Stimulated activated CD4-positive, alpha-beta T cell treated with anti-CD3 and anti-CD28 coated beads, Interleukin-15, amount 100 ng/mL, for 24 hours (primary cell): ENCODE results near the gene HES2.
"Not testable (repeated sequence)": the region's sequence is repeated elsewhere in the genome, so short reads cannot be mapped to it uniquely, and the experiment has no call there.

Experiments used
- DNase-seq: peaks from one replicate; pipeline ENCODE4 v3.0.0-alpha.2; 2020

HES2 gene

DNA sequence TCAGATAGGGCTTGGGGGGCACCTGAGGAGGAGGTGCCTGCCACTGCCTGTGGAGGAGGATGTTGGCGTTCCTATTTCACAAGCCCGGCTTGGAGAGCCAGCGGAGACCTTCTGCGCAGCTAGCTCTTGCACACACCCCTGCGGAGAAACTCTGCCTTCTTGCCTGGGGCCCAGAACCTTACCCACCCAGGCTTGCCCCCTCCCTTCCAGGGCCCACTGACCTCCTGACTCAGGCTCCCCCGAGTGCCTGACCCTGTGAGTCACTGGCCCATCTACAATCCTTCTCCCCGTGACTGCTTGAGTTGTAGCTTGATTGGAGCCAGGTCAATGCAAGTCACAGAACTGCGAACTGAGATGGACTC is 3.4 kb downstream of the HES2 start:
- DNase-seq: no peak

DNA sequence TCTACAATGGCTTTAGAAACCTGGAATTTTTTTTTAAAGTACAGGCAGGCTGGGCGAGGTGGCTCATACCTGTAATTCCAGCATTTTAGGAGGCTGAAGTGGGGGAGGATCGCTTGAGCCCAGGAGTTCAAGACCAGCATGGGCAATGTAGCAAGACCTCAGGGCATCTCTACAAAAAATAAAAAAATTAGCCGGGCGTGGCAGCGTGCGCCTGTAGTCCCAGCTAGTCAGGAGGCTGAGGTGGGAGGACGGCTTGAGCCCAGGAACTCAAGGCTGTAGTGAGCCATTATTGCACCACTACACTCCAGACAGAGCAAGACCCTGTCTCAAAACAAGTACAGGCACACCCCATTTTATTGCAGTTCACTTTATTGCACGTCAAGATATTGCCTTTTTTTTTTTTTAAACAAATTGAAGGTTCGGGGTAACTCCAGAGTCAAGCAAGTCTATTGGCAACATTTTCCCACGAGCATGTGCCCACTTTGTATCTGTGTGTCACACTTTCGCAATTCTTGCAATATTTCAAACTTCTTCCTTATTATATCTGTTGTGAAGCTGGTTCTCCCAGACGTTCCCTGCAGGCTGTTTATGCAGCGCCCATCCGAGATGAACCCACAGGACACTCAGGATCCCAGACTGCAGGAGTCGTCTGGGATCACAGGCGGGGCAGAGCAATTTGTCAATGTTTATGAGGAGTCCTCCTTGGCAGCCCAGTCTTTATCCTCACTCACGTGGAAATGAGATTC is 4.7 kb downstream of the HES2 start:
- DNase-seq: no peak

- DNase-seq: peak; percentile 70
Measured at GRCh38 chr1:6414443-6414844, 5.3 kb downstream of the HES2 start.

DNA sequence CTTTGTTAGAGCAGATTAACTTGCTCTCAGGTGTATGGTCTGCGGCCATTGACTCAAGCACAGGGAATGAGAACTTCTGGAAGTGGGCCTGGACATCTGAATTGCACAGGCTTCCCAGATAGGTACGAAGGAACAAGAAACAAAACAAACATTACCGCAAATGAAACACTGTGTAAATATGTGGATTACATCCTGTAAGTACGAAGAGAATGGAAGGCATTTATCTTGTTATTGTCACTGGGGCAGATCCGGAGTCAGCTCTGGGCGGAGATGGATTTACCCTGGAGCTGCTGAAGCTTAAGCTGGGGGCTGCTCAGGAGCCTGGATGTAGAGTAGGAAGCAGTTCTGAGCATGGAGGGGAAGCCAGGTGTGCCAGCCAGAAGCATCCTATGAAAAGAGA is 6.8 kb downstream of the HES2 start:
- no peak for DNase-seq

DNA sequence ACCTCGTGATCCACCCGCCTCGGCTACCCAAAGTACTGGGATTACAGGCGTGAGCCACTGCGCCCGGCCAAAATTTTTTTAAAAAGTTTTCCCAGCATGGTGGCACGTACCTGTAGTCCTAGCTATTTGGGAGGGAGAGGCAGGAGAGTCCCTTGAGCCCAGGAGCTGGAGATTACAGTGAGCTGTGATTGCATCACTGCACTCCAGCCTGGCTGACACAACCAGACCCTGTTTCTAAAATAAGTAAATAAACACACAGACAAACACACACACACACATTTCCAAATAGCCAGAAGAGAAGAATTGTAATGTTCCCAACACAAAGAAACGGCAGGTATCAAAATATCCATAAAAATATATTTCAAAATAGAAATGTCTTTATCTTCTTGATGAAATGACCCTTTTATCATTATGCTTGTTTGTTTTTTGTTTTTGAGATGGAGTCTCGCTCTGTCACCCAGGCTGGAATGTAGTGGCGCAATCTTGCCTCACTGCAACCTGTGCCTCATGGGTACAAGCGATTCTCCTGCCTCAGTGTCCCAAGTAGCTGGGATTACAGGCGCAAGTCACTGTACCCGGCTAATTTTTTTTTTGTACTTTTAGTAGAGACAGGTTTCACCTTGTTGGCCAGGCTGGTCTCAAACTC is 9.3 kb downstream of the HES2 start:
- no peak for DNase-seq

- no peak for DNase-seq
Measured at GRCh38 chr1:6409733-6410132, 10.0 kb downstream of the HES2 start.

DNA sequence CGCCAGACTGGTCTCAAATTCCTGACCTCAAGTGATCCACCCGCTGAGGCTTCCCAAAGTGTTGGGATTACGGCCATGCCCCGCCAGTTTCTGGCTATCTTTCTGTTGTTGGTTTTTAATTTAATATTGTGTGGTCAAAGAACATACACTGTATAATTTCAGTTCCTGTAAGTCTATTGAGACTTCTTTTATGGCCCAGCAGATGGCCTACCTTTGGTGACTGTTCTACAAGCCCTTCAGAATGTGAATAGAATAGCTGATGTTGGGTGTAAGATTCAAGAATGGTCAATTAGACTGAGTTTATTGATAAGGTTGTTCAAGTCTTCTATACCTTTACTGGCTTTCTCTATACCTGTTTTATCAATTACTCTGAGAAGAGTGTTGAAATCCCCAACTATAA is 10.7 kb downstream of the HES2 start:
- no peak for DNase-seq

DNA sequence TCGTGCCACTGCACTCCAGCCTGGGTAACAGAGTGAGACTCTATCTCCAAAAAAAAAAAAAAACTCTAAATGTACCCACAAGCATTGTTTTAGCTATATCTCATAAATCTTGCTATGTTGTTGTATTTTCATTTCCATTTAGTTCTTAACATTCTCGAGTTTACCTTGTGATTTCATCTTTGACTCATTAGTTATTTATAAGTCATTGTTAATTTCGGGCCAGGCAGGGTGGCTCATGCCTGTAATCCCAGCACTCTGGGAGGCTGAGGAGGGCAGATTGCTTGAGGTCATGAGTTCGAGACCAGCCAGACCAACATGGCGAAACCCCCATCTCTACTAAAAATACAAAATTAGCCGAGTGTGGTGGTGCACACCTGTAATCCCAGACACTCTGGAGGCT is 11.7 kb downstream of the HES2 start:
- DNase-seq: no peak

DNA sequence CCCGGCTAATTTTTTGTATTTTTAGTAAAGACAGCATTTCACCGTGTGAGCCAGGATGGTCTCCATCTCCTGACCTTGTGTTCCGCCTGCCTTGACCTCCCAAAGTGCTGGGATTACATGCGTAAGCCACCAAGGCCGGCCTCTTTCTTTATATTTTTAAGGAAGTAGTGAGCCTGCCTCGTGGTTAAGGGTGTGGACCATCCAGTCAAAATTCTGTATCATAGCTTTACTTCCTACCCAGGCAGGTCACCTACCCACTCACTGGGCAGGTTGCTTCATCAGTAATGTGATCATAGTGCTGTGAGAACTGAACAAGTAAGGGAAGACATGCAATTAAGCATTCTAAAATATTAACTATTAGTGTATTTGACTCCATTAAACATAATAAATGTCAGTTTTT is 18.0 kb downstream of the HES2 start:
- DNase-seq: no peak

- no peak for DNase-seq
Measured at GRCh38 chr1:6399294-6399693, 20.4 kb downstream of the HES2 start.

DNA sequence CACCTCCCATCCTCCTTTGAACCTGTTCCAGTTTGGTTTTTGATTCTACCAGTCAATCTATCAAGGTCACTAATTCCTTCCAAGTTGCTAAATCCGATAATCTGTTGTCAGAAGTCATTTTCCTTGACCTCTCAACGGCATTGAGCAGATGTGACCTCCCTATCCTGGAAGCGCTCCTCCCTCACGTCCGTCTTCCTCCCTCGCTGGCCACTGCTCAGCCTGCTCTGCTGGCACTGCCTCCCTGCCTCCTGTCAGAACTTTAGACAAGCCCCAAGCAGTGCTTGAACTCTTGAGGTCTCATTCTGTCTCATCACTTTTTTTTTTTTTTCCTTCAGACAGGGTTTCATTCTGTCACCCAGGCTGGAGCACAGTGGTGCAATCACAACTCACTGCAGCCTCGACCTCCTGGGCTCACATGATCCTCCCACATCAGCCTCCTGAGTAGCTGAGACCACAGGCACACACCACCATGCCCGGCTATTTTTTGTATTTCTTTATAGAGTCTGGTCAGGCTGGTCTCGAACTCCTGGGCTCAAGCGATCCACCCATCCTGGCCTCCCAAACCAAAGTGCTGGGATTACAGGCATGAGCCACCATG is 21.8 kb downstream of the HES2 start:
- no peak for DNase-seq

GRCh38 chr1:6396998-6397397 is 22.7 kb downstream of the HES2 start:
- no peak for DNase-seq

- not testable (repeated sequence) for DNase-seq
Measured at GRCh38 chr1:6395781-6396244, 23.9 kb downstream of the HES2 start.

DNA sequence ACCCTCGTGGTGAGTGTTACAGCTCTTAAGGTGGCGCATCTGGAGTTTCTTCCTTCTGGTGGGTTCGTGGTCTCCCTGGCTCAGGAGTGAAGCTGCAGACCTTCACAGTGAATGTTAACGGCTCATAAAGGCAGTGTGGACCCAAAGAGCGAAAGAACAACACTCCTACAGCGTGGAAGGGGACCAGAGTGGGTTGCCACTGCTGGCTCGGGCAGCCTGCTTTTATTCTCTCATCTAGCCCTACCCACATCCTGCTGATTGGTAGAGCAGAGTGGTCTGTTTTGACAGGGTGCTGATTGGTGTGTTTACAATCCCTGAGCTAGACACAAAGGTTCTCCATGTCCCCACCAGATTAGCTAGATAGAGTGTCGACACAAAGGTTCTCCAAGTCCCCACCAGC is 24.6 kb downstream of the HES2 start:
- DNase-seq: not testable (repeated sequence)

DNA sequence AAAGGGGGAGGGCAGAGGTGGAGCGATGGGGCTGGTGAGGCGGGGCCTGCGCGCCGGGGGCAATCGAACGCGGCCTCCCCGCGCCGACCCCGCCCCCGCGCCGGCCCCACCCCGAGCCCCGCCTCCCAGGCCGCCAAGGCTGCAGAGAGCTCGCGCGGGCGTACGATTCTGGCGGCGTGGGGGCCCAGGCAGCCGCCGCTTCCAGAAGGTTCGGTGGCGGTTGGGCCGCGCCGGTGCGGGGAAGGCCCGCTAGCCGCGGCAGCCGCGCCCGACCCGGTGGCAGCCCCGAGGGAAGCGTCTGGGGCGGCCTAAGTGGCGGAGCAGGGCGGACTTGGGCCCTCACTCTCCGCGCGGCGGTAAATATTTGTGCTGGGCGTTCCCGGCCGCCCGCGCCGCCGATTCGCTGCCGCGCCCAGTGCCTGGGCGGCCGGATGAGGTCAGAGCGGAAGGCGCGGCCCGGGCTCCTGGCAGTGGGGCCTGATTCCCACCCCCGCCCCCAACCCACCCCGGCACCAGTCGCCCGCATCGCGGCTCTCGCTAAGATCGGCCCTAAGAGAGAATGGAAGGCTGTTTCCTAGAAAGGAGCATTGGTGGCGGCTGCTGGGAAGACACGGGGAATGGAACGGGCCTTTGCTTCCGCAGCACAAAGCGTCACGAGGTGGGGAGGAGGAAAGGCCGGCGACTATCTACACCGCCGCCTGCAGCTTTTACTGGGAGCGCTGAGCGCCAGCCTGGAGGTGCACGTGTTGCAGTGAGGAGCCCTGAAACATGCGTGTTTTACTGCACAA is 26.1 kb downstream of the HES2 start, which contains the start of gene ACOT7:
TSS of gene ACOT7 (minus strand) at position 368 of the 788 bp plus-strand sequence. CDS start 368 bp downstream, outside the sequence.
- peak; percentile 94 for DNase-seq

GRCh38 chr1:6392809-6393399 is 26.8 kb downstream of the HES2 start:
- no peak for DNase-seq

DNA sequence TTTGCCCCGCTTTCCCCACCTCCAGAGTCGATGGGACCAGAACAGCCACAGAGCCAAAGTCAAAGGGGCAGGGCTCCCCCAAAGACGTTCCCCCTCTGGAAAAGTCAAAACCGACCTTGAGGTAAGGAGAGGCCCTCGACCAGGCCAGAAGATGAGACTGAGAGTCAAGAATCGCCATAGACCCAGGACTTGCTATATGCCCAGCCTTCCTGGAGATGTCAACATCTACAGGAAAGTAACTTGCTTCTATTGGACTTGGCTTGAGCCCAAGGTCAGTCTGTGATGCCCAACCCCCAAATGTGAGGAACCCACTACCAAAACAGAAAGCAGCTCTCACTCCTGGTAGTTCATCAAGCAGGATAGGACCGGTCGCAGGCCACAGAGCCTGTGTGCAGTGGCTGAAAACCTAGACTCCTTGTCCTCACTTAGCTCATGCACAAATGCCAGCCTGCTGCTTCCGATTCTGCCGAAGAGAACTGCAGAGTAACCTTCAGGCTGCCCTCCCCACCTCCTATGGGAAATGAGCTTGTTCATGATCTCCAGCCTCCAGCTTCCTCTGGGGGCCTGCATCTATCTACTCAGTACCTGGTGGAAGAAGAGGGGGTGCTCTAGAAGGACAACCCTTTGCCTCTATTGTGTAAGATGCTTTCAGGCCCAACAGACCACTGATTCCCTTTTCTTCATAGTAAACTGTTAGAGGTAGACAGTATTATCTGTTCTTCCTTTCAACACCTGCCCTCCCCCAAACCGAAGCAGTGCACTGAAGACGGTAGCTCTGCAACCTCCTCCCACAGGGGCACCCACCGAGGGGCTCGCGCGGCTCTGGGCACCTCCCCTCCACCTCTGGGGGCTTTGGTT is 27.5 kb downstream of the HES2 start:
- peak; percentile 29 for DNase-seq

DNA sequence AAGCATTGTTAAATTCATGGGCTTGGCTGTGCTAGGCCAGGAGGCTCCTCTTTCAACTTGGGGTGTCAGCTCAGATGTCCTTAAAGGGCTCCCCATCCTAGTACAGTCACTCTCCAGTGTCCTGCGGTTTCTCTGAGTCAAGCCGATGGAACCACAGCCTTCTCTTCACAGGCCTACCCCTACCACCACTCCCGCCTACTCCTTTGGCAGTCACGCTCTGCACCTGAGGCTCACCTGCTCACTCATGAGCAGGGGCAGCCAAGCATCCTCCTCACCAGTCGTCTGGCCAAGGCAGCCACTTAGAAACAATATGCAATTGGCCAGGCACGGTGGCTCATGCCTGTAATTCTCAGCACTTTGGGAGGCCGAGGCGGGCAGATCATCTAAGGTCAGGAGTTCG is 29.7 kb downstream of the HES2 start:
- no peak for DNase-seq

DNA sequence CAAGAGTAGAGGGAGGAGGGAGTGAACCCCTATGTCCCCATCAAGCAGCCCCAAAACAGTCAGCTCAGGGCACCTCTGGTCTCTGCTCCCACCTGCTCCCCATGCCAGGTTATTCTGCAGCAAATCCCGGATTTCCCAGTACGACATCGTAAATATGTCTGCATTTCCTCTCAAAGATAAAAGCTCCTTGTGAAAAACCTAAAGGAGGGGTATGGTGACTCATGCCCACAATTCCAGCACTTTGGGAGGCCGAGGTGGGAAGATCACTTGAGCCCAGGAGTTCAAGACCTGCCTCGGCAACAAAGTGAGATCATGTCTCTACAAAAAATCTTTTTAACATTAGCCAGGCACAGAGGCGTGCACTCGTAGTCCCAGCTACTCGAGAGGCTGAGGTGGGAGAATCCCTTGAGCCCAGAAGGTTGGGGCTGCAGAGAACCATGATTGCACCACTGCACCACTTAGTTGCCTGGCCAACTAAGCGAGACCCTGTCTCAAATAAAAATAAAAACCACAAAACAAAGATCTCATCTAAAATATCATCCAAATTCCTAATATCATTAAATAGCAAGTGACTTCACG is 33.3 kb downstream of the HES2 start:
- DNase-seq: no peak

DNA sequence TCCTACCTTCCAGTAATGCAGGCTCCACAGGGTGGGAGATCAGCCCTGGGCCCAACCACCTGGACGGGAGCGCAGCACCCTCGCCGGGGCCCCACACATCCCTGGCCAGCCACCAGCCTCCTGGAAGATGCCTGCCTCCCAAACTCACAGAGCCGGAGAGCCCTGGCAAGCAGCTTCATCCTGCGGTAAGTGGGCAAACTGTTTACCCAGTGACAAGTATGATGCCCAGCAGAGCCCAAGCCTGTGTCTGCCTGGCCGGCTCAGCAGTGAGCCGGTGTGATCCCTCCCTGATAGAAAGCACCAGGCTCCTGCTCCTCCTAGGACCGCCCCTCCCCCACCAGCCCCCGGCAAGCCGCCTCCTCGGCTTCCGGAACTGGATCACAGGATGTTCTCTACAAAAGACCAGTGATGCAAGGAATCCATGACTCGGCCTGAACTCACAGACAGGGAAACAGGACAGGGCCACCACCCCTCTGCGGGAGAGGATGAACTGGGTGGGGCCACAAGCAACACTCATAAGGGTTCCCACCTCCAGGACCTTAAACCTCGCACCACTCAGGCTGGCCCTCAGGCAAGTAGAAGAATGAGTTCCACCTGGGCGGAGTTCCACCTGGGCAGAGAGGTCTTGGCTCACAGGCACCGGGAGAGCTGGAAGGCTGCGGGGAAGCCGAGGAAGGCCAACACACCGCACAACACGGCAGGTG is 34.1 kb downstream of the HES2 start:
- no peak for DNase-seq

GRCh38 chr1:6384962-6385361 is 34.8 kb downstream of the HES2 start:
- no peak for DNase-seq
